ENCODE results near the gene GZF1.

DNA sequence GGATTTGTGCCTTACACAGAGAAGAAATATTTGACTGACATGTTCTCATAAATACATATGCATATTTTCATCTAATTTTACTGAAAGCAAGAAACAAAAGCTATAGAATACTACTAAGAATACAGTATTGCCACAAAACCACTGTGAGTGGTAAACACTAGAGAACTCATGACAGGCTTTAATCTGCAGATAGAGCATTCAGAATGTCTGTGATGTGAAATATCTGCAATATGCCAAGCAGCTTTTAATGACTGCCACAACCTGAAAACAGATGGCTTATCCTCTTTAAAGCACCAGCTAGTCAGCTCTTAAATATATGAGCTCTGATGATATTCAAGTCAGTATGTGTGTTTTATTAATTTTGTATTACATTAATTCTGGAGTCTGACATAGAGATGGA is 55.9 kb downstream of the GZF1 start:
- TF ChIP-seq, protein P1, sequence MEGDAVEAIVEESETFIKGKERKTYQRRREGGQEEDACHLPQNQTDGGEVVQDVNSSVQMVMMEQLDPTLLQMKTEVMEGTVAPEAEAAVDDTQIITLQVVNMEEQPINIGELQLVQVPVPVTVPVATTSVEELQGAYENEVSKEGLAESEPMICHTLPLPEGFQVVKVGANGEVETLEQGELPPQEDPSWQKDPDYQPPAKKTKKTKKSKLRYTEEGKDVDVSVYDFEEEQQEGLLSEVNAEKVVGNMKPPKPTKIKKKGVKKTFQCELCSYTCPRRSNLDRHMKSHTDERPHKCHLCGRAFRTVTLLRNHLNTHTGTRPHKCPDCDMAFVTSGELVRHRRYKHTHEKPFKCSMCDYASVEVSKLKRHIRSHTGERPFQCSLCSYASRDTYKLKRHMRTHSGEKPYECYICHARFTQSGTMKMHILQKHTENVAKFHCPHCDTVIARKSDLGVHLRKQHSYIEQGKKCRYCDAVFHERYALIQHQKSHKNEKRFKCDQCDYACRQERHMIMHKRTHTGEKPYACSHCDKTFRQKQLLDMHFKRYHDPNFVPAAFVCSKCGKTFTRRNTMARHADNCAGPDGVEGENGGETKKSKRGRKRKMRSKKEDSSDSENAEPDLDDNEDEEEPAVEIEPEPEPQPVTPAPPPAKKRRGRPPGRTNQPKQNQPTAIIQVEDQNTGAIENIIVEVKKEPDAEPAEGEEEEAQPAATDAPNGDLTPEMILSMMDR (IDR thresholded peaks at IDR 0.05; ENCODE audit: insufficient read depth, low read depth, low read length): no peak
- TF ChIP-seq EZH2 (IDR thresholded peaks at IDR 0.05; ENCODE audit: insufficient read depth, low read length): no peak

All from astrocyte (in vitro differentiated cells and primary cell).